Neural cell (in vitro differentiated cells): ENCODE measurements around the gene VARS2. TPM values are rescaled to one million over a fixed set of nuclear protein-coding genes. Genes with fewer than 3 reads are reported as not detected.

Experiments used
- H2AFZ ChIP-seq: fragments of 200-600, 300-800 bp; sonication (generic), shearing (Covaris generic); 2 replicates; pipeline ENCODE4 v1.6.0; 2014; ENCODE audit warnings: low read depth, mild to moderate bottlenecking, antibody characterized with exemption, low read length, moderate library complexity
- H3F3A ChIP-seq: fragments of 200-600 bp; shearing (Covaris generic); 2 replicates; pipeline ENCODE4 v1.6.1; 2016; ENCODE audit warnings: mild to moderate bottlenecking, moderate library complexity, mixed read lengths, antibody characterized with exemption, low read length; ENCODE audit not compliant: insufficient read depth, poor library complexity, severe bottlenecking
- H3K27ac ChIP-seq: fragments of 200-600, 300-800 bp; sonication (generic), shearing (Covaris generic); 2 replicates; pipeline ENCODE4 v1.5.1; 2014; ENCODE audit warnings: mild to moderate bottlenecking, low read length, moderate library complexity
- H3K27me3 ChIP-seq: fragments of 300-800, 200-600 bp; sonication (generic), shearing (Covaris generic); 2 replicates; pipeline ENCODE4 v1.6.0; 2014; ENCODE audit warnings: mild to moderate bottlenecking, low read depth, low read length, moderate library complexity; ENCODE audit not compliant: insufficient read depth
- H3K36me3 ChIP-seq: fragments of 300-800, 200-600 bp; sonication (generic), shearing (Covaris generic); 2 replicates; pipeline ENCODE4 v1.5.1; 2014; ENCODE audit warnings: mild to moderate bottlenecking, antibody characterized with exemption, low read length, moderate library complexity; ENCODE audit not compliant: insufficient read depth
- H3K4me2 ChIP-seq: fragments of 300-800, 200-600 bp; sonication (generic), shearing (Covaris generic); 2 replicates; pipeline ENCODE4 v1.6.0; 2014; ENCODE audit warnings: mild to moderate bottlenecking, low read length
- H3K4me3 ChIP-seq: fragments of 300-800, 200-600 bp; sonication (generic), shearing (Covaris generic); 2 replicates; pipeline ENCODE4 v1.5.1; 2014; ENCODE audit warnings: mild to moderate bottlenecking, low read length, moderate library complexity
- H3K79me2 ChIP-seq: fragments of 200-600 bp; shearing (Covaris generic); replicated peaks from 2 replicates; pipeline ENCODE4 v1.6.0; 2014; ENCODE audit warnings: mild to moderate bottlenecking, low read length, moderate library complexity; ENCODE audit not compliant: insufficient read depth
- H3K9ac ChIP-seq: fragments of 300-800, 200-600 bp; sonication (generic), shearing (Covaris generic); 2 replicates; pipeline ENCODE4 v1.6.1; 2016; ENCODE audit warnings: mild to moderate bottlenecking, low read length, mixed read lengths
- H3K9me2 ChIP-seq: fragments of 200-600 bp; shearing (Covaris generic); 2 replicates; pipeline ENCODE4 v1.6.1; 2016; ENCODE audit warnings: mild to moderate bottlenecking, low read length, mixed read lengths; ENCODE audit not compliant: insufficient read depth
- H3K9me3 ChIP-seq: fragments of 200-600, 300-800 bp; sonication (generic), shearing (Covaris generic); 2 replicates; pipeline ENCODE4 v1.6.1; 2016; ENCODE audit warnings: mild to moderate bottlenecking, mixed run types, low read length, moderate library complexity, mixed read lengths
- H4K20me1 ChIP-seq: fragments of 200-600 bp; shearing (Covaris generic); 2 replicates; pipeline ENCODE4 v1.6.1; 2016; ENCODE audit warnings: mild to moderate bottlenecking, mixed run types; ENCODE audit not compliant: insufficient read depth
- CTCF ChIP-seq: fragments of 450-650 bp; IDR thresholded peaks from 2 replicates; pipeline ENCODE4 v1.5.1; 2014; ENCODE audit warnings: antibody characterized with exemption, mild to moderate bottlenecking, moderate library complexity; ENCODE audit not compliant: poor library complexity, severe bottlenecking
- EP300 ChIP-seq: fragments of 450-650 bp; conservative IDR thresholded peaks from 2 replicates; pipeline ENCODE4 v1.6.1; 2014; ENCODE audit warnings: antibody characterized with exemption, mild to moderate bottlenecking, moderate library complexity; ENCODE audit not compliant: poor library complexity, severe bottlenecking
- EZH2 ChIP-seq: fragments of 200-600, 300-800 bp; shearing (Covaris generic), sonication (generic); IDR thresholded peaks from 2 replicates; pipeline ENCODE4 v1.6.1; 2014; ENCODE audit warnings: antibody characterized with exemption, low read length, borderline replicate concordance, mild to moderate bottlenecking; ENCODE audit not compliant: insufficient read depth, poor library complexity, severe bottlenecking
- MXI1 ChIP-seq: fragments of 450-650 bp; conservative IDR thresholded peaks from 2 replicates; pipeline ENCODE4 v1.6.1; 2014; ENCODE audit warnings: antibody characterized with exemption, mild to moderate bottlenecking; ENCODE audit not compliant: poor library complexity, severe bottlenecking
- POLR2AphosphoS5 ChIP-seq: IDR thresholded peaks from 2 replicates; pipeline ENCODE4 v1.6.1; 2012
- RAD21 ChIP-seq: fragments of 450-650 bp; conservative IDR thresholded peaks from 2 replicates; pipeline ENCODE4 v1.6.1; 2014; ENCODE audit warnings: antibody characterized with exemption, mild to moderate bottlenecking, moderate library complexity
- SMC3 ChIP-seq: fragments of 450-650 bp; conservative IDR thresholded peaks from 2 replicates; pipeline ENCODE4 v1.6.1; 2014; ENCODE audit warnings: antibody characterized with exemption, mild to moderate bottlenecking, moderate library complexity; ENCODE audit not compliant: poor library complexity
- TAF1 ChIP-seq: IDR thresholded peaks from 2 replicates; pipeline ENCODE4 v1.6.1; 2012; ENCODE audit warnings: low read depth
- polyA plus RNA-seq: library from polyadenylated mRNA; depleted of rRNA; stranded (reverse); fragments of >200 nt; gene quantifications from 2 replicates; pipeline ENCODE4 v1.2.3, GENCODE V29; 2014
- TF ChIP-seq, protein P1 (sequence below): IDR thresholded peaks from 2 replicates; pipeline ENCODE4 v1.6.1; 2012; ENCODE audit warnings: borderline replicate concordance

The VARS2 gene
- polyA plus RNA-seq, 1 donor from 2014 or later: 93.4 TPM

- no peak for TF ChIP-seq CTCF
- TF ChIP-seq RAD21: no peak
Observed at GRCh38 chr6:30914854-30915590, 984 bp downstream of the VARS2 start (continued).

DNA sequence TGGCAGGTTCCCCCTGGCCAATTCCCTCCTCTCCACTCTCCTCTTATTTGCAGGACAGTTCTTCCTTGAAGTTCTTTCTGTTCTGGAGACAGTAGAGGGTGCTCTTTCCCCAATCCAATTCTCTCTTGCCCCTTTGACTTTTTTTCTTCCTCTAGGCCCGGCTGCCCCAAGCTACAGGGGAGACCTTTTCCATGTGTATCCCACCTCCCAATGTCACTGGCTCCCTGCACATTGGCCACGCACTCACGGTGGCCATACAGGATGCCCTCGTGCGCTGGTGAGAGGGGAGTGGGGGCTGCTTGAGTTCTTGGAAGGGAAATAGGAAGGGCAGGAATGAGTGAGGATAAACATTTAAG is 1.5 kb downstream of the VARS2 start:
- H3K9ac ChIP-seq: no peak overlapping the region
- H2AFZ ChIP-seq: no peak overlapping the region
- no peaks in the 10 kb centered on the region for H3K9me2 ChIP-seq
- no peak overlapping the region for H3K27ac ChIP-seq
- H3K4me2 ChIP-seq: no peak overlapping the region
- peaks cover 7% of the 10 kb centered on the region for H3K36me3 ChIP-seq
- no peaks in the 10 kb centered on the region for H3K79me2 ChIP-seq
- no peaks in the 10 kb centered on the region for H3F3A ChIP-seq
- no peaks in the 10 kb centered on the region for H3K9me3 ChIP-seq
- H4K20me1 ChIP-seq: no peaks in the 10 kb centered on the region
- H3K4me3 ChIP-seq: no peak overlapping the region
- no peaks in the 10 kb centered on the region for H3K27me3 ChIP-seq
- TF ChIP-seq CTCF: peak; percentile 71
- TF ChIP-seq, protein P1, sequence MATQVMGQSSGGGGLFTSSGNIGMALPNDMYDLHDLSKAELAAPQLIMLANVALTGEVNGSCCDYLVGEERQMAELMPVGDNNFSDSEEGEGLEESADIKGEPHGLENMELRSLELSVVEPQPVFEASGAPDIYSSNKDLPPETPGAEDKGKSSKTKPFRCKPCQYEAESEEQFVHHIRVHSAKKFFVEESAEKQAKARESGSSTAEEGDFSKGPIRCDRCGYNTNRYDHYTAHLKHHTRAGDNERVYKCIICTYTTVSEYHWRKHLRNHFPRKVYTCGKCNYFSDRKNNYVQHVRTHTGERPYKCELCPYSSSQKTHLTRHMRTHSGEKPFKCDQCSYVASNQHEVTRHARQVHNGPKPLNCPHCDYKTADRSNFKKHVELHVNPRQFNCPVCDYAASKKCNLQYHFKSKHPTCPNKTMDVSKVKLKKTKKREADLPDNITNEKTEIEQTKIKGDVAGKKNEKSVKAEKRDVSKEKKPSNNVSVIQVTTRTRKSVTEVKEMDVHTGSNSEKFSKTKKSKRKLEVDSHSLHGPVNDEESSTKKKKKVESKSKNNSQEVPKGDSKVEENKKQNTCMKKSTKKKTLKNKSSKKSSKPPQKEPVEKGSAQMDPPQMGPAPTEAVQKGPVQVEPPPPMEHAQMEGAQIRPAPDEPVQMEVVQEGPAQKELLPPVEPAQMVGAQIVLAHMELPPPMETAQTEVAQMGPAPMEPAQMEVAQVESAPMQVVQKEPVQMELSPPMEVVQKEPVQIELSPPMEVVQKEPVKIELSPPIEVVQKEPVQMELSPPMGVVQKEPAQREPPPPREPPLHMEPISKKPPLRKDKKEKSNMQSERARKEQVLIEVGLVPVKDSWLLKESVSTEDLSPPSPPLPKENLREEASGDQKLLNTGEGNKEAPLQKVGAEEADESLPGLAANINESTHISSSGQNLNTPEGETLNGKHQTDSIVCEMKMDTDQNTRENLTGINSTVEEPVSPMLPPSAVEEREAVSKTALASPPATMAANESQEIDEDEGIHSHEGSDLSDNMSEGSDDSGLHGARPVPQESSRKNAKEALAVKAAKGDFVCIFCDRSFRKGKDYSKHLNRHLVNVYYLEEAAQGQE: no peak
- TF ChIP-seq MXI1: no peak
- TF ChIP-seq EP300: no peak
- no peak for TF ChIP-seq EZH2
- peak; percentile 76 for TF ChIP-seq SMC3
- no peak for TF ChIP-seq POLR2AphosphoS5
- TF ChIP-seq RAD21: peak; percentile 70
- TF ChIP-seq TAF1: no peak
